Daoy (cell line): ENCODE data around the gene ASL. TPM values are rescaled to one million over a fixed set of nuclear protein-coding genes. Genes with fewer than 3 reads are reported as not detected.
A peak's percentile ranks its signal among the peaks of the same experiment; 100 is the strongest.
"Not testable (repeated sequence)": the region's sequence is repeated elsewhere in the genome, so short reads cannot be mapped to it uniquely, and the experiment has no call there.

ENCODE experiments used
- DNase-seq: peaks from one replicate; pipeline ENCODE4 v3.0.0-alpha.2; 2015; ENCODE audit warnings: low read depth
- total RNA-seq: library from RNA; depleted of rRNA; stranded (reverse); fragments of >200 nt; shearing (Covaris generic); gene quantifications from 2 replicates; pipeline ENCODE4 v1.2.3, GENCODE V29; 2014; rRNA removed

The ASL gene
- total RNA-seq, 1 experiment from 2014 or later: 73.8 TPM

DNA sequence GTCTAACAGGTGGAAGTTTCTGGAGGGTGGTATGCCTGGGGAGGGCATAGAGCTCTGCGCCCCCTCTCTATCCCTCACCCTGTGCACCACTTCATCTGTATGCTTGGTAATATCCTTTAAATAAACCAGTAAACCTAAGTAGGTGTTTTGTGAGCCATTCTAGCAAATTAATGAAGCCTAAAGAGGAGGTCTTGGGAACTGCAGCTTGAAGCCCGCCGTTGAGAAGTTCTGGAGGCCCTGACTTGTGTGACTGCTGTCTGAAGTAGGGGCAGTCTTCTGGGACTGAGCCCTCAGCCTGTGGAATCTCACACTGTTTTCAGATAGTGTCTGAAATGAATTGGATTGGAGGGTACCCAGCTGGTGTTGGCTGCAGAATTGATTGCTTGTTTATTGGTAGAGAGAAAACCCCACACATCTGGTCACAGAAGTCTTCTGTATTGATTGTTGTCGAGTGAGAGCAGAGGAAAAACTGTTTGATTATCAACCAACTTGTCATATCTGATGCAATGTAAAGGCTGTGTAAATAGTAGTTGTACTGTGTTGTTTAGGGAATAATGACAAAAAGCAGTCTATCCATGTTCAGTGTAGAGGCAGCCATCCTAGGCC, 43.7 kb downstream of the ASL start:
- no peak for DNase-seq

DNA sequence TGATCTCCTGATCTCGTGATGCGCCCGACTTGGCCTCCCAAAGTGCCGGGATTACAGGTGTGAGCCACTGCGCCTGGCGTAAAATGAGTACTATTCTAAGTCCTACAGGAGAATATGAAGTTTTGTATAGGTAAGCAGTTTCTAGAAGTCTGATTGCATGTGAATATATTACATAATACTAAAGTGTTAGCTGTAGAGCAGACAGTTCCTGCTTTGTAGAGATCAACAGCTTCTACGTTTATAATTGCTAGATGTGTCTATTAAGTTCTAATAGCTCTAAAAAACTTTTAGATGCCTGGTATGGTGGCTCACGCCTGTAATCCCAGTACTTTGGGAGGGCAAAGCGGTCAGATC, 47.5 kb downstream of the ASL start:
- DNase-seq: no peak

DNA sequence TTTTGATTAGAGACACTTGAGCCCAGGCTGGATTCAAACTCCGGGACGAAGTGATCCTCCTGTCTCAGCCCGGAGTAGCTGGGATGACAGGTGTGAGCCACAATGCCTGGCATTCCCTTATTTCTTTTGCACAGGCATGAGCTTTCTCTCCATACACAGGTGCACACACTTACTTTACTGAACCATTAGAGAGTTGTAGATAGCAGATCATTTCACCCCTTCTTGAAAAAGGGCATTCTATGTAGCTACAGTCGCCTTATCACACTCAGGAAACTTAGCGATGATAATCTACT, 48.9 kb downstream of the ASL start:
- not testable (repeated sequence) for DNase-seq

DNA sequence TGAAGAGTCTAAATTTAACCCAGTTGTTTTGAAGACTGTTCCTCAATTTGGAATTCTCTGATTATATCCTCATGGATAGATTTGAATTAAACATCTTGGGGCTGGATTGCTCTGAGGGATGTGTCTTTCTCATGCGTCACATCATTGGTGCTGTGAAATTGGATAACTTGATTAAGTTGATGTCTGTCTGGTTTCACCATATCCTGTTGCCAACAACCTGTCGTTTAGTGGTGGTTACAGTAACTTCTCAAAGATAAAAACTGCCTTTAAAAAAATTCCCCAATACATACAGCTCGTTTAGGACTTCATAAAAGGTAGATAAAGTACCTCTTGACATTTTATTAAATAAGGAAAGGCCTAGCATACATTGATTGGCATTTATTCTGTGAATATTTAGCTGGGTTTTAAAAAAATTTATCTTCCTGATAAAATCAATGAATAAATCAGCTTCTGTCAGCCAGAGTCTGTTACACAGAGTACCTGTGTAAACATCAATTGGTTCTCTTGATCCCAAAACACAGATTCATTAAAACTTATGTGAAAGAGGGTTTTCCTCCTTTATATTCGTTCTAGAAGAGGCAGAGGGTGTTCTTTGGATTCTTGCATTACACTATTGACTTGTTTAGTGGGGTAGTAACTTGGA, 49.6 kb downstream of the ASL start:
- no peak for DNase-seq

DNA sequence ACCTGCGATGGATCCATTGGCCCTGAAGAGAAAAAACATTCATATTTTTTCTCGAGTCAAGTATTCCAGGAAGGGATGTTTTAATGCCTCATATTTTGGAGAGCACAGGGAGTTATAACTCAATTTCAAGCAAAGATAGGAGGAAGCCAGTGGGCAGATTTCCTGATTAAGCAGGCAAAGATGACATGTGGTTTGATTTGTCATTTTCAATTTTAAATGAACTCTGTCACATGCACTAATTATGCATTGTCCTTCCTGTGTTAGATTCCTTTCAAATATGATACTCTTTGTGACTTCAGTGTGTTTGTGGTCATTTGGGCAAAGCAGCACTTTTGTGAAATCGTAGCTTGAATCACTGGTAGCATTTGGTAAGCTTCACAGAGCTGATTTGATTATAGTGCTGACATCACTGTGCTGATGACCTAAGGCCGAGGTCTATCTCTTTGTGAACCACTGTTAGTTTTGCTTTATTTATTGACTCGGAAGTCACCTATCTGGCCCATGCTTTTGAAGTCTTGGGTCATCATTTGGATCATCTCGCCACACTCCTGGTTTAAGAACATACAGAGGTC, 50.2 kb downstream of the ASL start:
- DNase-seq: not testable (repeated sequence)

DNA sequence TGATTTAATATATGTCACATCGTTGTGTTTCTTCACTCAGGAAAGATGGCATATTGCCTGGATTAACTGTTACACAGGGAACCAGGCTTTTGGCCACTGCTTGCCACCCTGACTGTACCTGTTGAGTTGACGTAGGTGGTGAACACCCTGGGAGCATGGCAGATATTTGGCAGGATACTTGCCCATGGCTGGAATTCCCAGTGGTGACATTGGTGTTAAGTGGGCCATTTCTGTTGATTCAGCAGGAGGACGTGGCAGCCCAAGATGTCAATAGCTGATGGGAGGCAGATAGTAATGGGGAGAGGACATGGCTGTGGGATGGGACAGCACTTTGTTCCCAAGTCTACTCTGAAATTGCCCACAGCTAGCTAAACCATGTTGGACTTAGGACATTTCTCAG, 51.6 kb downstream of the ASL start:
- DNase-seq: not testable (repeated sequence)

DNA sequence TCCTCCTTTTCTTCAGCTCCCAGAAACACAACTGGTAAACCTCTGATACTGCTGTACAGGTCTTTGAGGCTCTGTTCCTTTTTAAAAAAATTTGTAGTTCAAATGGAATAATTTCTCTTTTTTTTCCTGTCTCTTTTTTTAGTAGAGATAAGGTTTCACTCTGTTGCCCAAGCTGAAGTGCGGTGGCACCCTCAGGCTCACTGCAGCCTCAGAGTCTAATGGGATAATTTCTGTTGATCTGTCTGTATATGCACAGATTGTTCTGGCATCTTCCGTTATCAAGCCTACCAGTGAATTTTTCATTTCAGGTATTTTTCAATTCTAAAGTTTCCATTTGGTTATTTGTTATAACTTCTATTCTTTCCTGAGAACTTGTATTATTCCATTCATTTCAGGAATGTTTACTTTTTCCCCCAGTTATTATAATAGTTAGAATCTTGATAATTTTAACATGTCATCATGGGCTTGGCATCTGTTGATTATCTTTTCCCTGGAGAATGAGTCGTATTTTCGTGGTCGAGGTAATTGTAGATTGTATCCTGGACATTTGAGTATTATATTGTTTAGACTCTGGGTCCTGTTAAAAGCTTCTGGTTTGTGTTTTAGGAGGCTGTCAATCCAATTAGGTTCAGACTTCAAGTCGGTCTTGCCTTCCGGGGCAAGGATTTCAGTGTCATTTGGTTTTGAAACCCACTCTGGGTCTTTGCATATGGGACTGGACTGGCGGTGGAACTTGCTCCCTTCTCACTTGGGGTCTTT, 63.6 kb downstream of the ASL start:
- DNase-seq: no peak

DNA sequence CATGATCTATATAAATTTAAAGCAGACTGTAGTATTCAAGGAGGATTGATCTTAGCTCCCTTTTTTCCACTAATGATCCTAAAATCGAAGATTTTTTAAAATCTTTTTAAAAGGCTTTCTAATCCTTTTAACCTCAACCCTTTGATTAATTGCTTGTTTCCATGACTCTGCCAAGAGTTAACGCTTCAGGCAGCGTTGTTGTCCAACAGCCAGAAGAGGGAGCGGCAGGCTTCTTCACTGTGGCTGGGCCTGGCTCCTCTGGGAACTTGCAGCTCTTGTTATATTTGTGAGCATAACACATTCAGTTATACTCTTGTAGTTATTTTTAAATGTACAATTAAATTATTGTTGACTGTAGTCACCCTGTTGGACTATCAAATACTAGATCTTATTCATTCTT, 65.3 kb downstream of the ASL start:
- DNase-seq: peak; percentile 58

DNA sequence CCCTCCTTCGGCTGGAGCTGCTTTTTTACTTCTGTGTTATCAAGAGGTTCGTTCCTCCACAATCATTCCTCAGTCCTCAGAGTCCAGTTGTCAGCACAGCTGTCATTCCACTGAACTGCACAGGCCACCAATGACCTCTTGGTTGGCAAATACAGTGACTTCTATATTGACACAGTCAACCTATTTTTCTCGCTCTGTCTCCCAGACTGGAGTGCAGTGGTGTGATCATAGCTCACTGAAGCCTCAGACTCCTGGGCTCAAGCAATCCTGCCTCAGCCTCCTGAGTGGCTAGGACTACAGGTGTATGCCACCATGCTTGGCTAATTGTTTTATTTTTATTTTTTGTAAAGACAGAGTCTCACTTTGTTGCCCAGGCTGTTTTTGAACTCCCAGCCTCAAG, 66.7 kb downstream of the ASL start:
- no peak for DNase-seq

DNA sequence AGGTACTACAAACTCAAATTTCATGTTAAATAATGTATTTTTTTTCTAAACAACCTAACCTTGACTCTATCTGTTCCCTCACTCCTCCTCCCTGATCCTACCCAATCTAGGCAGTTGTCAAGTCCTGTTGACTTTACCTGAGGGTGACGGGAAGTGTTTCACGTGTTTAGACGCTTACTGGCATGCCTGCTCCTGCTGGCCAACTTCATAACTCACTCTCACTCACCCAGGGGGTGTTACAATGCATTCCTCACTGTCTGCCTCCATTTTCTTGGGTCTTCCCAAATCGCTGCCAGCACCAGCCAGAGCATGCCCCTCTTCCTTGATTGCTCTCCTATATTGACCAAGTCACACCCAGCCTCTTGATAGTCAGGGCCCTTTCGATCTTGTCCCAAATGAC, 67.4 kb downstream of the ASL start:
- DNase-seq: no peak

Other genes starting within 250 kb of the ASL start
- 18.5 and 25.0 TPM in 2 replicates for gene VKORC1L1, start 202.7 kb upstream of the ASL start, total RNA-seq
- gene GUSB, start 93.6 kb upstream of the ASL start, total RNA-seq: 22.7 and 41.4 TPM in 2 replicates
- gene CRCP, start 39.0 kb downstream of the ASL start, total RNA-seq: 94.3 and 98.6 TPM in 2 replicates
- 73.3 and 87.1 TPM in 2 replicates for gene TPST1, start 129.5 kb downstream of the ASL start, total RNA-seq